H1 (cell line): Measurements from ENCODE around the gene HIGD2A. TPM values are rescaled to one million over a fixed set of nuclear protein-coding genes. Genes with fewer than 3 reads are reported as not detected.

Source experiments
- CTCF ChIA-PET: fragments of 300-600 bp; sonication (Branson Sonifier 250); formaldehyde crosslinking; loops from one replicate; lab custom pipeline; 2021; ENCODE audit not compliant: partially characterized antibody; lab: Charles Lee
- POLR2A ChIA-PET: fragments of 300-600 bp; sonication (Branson Sonifier 250); formaldehyde crosslinking; loops from one replicate; lab custom pipeline; 2021; ENCODE audit warnings: inconsistent platforms; ENCODE audit not compliant: partially characterized antibody; lab: Charles Lee
- DNase-seq, 2 experiments: peaks; one replicate each; pipeline versions ENCODE4 v3.0.0 to v3.0.0-alpha.2; 2010 to 2022; ENCODE audit warnings: low spot score in 2 of 2, low read depth in 1 of 2, mixed read lengths in 1 of 2
- FAIRE-seq: peaks from 2 replicates; lab custom pipeline; 2011; peaks lifted over from hg19 to GRCh38; lab: Jason Lieb, UNC
- H2AFZ ChIP-seq: 2 replicates; pipeline ENCODE4 v1.8.1; 2012; ENCODE audit warnings: low read length, inconsistent platforms
- H2AK5ac ChIP-seq: 2 replicates; pipeline ENCODE4 v1.6.1; 2013; ENCODE audit warnings: low read depth, low read length
- H2BK120ac ChIP-seq: replicated peaks from 2 replicates; pipeline ENCODE3; 2013; ENCODE audit warnings: low read depth, low read length, inconsistent platforms
- H2BK12ac ChIP-seq: 2 replicates; pipeline ENCODE4 v1.6.1; 2013; ENCODE audit warnings: low read depth, low read length
- H2BK15ac ChIP-seq: 2 replicates; pipeline ENCODE4 v1.6.1; 2013; ENCODE audit warnings: low read length
- H2BK20ac ChIP-seq: 2 replicates; pipeline ENCODE4 v1.6.1; 2013; ENCODE audit warnings: low read length
- H2BK5ac ChIP-seq: 2 replicates; pipeline ENCODE4 v1.6.1; 2013; ENCODE audit warnings: low read depth, low read length
- H3K14ac ChIP-seq: 2 replicates; pipeline ENCODE4 v1.6.1; 2013; ENCODE audit warnings: inconsistent platforms; ENCODE audit not compliant: insufficient read length
- H3K18ac ChIP-seq: 2 replicates; pipeline ENCODE4 v1.6.1; 2013; ENCODE audit warnings: low read length; ENCODE audit errors: extremely low read depth
- H3K23ac ChIP-seq: 2 replicates; pipeline ENCODE4 v1.6.1; 2013; ENCODE audit warnings: inconsistent platforms; ENCODE audit not compliant: insufficient read length
- H3K23me2 ChIP-seq: 2 replicates; pipeline ENCODE4 v1.6.1; 2013; ENCODE audit warnings: low read depth, low read length
- H3K27ac ChIP-seq: 2 replicates; pipeline ENCODE4 v1.6.1; 2011; ENCODE audit warnings: low read depth, low read length, inconsistent platforms
- H3K27me3 ChIP-seq, 4 experiments: replicated peaks in 1 of 4; 1 replicate in 1 of 4; 2 replicates in 3 of 4; pipeline versions ENCODE4 v1.6.1 to v1.8.1; 2011 to 2013; ENCODE audit warnings: low read length in 3 of 4, mild to moderate bottlenecking in 3 of 4, inconsistent platforms in 2 of 4, mixed read lengths in 2 of 4, moderate library complexity in 1 of 4; ENCODE audit not compliant: control insufficient read depth in 3 of 4, insufficient read depth in 3 of 4; ENCODE audit errors: extremely low read depth in 1 of 4
- H3K36me3 ChIP-seq, 4 experiments: 2 replicates each; pipeline versions ENCODE4 v1.6.1 to v1.8.1; 2011 to 2013; ENCODE audit warnings: mild to moderate bottlenecking in 4 of 4, low read length in 3 of 4, moderate library complexity in 2 of 4, control low read depth in 1 of 4, inconsistent platforms in 1 of 4; ENCODE audit not compliant: insufficient read depth in 4 of 4, control insufficient read depth in 2 of 4
- H3K4ac ChIP-seq: replicated peaks from 2 replicates; pipeline ENCODE3; 2013; ENCODE audit warnings: low read length, low read depth, mixed read lengths, inconsistent platforms; ENCODE audit not compliant: insufficient read length
- H3K4me1 ChIP-seq, 4 experiments: replicated peaks in 1 of 4; 1 replicate in 1 of 4; 2 replicates in 3 of 4; pipeline versions ENCODE4 v1.6.1 to v1.8.1; 2011 to 2013; ENCODE audit warnings: low read length in 3 of 4, inconsistent platforms in 2 of 4, mixed read lengths in 1 of 4; ENCODE audit not compliant: insufficient read depth in 4 of 4, control insufficient read depth in 3 of 4
- H3K4me2 ChIP-seq, 2 experiments: 2 replicates each; pipeline versions ENCODE4 v1.6.1 to v1.8.1; 2011 to 2013; ENCODE audit warnings: low read depth in 2 of 2, low read length in 2 of 2, control low read depth in 1 of 2, inconsistent platforms in 1 of 2, mild to moderate bottlenecking in 1 of 2; ENCODE audit not compliant: insufficient read depth in 1 of 2
- H3K4me3 ChIP-seq, 4 experiments: fragments of 200-600, 300-600 bp in 1 of 4; sonication (generic), shearing (Covaris generic), sonication (Bioruptor Twin) in 1 of 4; 2 replicates each; pipeline versions ENCODE4 v1.5.1 to v1.8.1; 2011 to 2016; ENCODE audit warnings: low read length in 4 of 4, low read depth in 3 of 4, control low read depth in 2 of 4, inconsistent platforms in 2 of 4, mild to moderate bottlenecking in 2 of 4, mixed read lengths in 1 of 4, moderate library complexity in 1 of 4; ENCODE audit not compliant: insufficient read depth in 2 of 4; ENCODE audit errors: extremely low read depth in 1 of 4
- H3K56ac ChIP-seq: replicated peaks from 2 replicates; pipeline ENCODE3; 2013; ENCODE audit warnings: low read depth, mild to moderate bottlenecking, mixed read lengths, low read length, inconsistent platforms; ENCODE audit not compliant: insufficient read length
- H3K79me1 ChIP-seq: 2 replicates; pipeline ENCODE4 v1.6.1; 2013; ENCODE audit warnings: low read depth, low read length, control low read depth
- H3K79me2 ChIP-seq, 2 experiments: 2 replicates each; pipeline versions ENCODE4 v1.6.1 to v1.8.1; 2012 to 2013; ENCODE audit warnings: low read length in 2 of 2, mild to moderate bottlenecking in 2 of 2, inconsistent platforms in 1 of 2; ENCODE audit not compliant: insufficient read depth in 2 of 2, control insufficient read depth in 1 of 2
- H3K9ac ChIP-seq, 4 experiments: replicated peaks in 1 of 4; 1 replicate in 1 of 4; 2 replicates in 3 of 4; pipeline versions ENCODE4 v1.6.1 to v1.8.1; 2011 to 2013; ENCODE audit warnings: low read depth in 3 of 4, low read length in 3 of 4, control low read depth in 2 of 4, mild to moderate bottlenecking in 2 of 4, moderate library complexity in 2 of 4, inconsistent platforms in 1 of 4; ENCODE audit errors: extremely low read depth in 1 of 4
- H3K9me3 ChIP-seq, 2 experiments: 2 replicates each; pipeline versions ENCODE4 v1.6.1 to v1.8.1; 2012 to 2013; ENCODE audit warnings: mild to moderate bottlenecking in 2 of 2, moderate library complexity in 2 of 2, control low read depth in 1 of 2, inconsistent platforms in 1 of 2, low read depth in 1 of 2, low read length in 1 of 2, mixed read lengths in 1 of 2; ENCODE audit not compliant: insufficient read depth in 2 of 2
- H4K20me1 ChIP-seq, 2 experiments: replicated peaks in 1 of 2; 2 replicates each; pipeline versions ENCODE3 to v1.8.1; 2011 to 2013; ENCODE audit warnings: inconsistent platforms in 2 of 2, low read length in 2 of 2, mild to moderate bottlenecking in 1 of 2; ENCODE audit not compliant: insufficient read depth in 2 of 2, control insufficient read depth in 1 of 2
- H4K5ac ChIP-seq: 2 replicates; pipeline ENCODE4 v1.6.1; 2013; ENCODE audit warnings: low read length, low read depth, mixed read lengths, inconsistent platforms; ENCODE audit not compliant: insufficient read length
- H4K8ac ChIP-seq: 2 replicates; pipeline ENCODE4 v1.8.0; 2013; ENCODE audit warnings: mild to moderate bottlenecking, moderate library complexity, low read length, inconsistent platforms; ENCODE audit not compliant: insufficient read depth; ENCODE audit errors: extremely low read depth
- H4K91ac ChIP-seq: replicated peaks from 2 replicates; pipeline ENCODE3; 2013; ENCODE audit warnings: low read length, mixed read lengths, inconsistent platforms; ENCODE audit not compliant: insufficient read length
- CREB1 ChIP-seq: IDR thresholded peaks from 2 replicates; pipeline ENCODE4 v1.6.1; 2012; ENCODE audit warnings: inconsistent platforms
- CTCF ChIP-seq, 3 experiments: IDR thresholded peaks; 1 replicate in 2 of 3; 2 replicates in 1 of 3; pipeline versions ENCODE4 v1.5.1 to v1.6.1; 2011; ENCODE audit warnings: low read length in 3 of 3, mild to moderate bottlenecking in 3 of 3, inconsistent platforms in 2 of 3, low read depth in 1 of 3, moderate library complexity in 1 of 3; ENCODE audit not compliant: insufficient read depth in 1 of 3; ENCODE audit errors: control extremely low read depth in 1 of 3
- EZH2 ChIP-seq: fragments of 200-600 bp; sonication (generic); IDR thresholded peaks from 2 replicates; pipeline ENCODE4 v1.7.1; 2012; ENCODE audit warnings: low read depth, mild to moderate bottlenecking, moderate library complexity, low read length, inconsistent platforms; ENCODE audit not compliant: severe bottlenecking
- HDAC2 ChIP-seq, 2 experiments: fragments of 300-600 bp in 1 of 2; sonication (generic) in 1 of 2; IDR thresholded peaks; 2 replicates each; pipeline ENCODE4 v1.6.1; 2011 to 2012; ENCODE audit warnings: low read depth in 2 of 2, low read length in 2 of 2, mild to moderate bottlenecking in 2 of 2, moderate library complexity in 2 of 2, borderline replicate concordance in 1 of 2, inconsistent platforms in 1 of 2
- KDM1A ChIP-seq: fragments of 200-600, 300-600 bp; sonication (generic); IDR thresholded peaks from 2 replicates; pipeline ENCODE4 v1.7.1; 2016; ENCODE audit warnings: mild to moderate bottlenecking, low read length, borderline replicate concordance
- KDM5A ChIP-seq: fragments of 200-600 bp; IDR thresholded peaks from 2 replicates; pipeline ENCODE4 v1.7.1; 2012; ENCODE audit warnings: mild to moderate bottlenecking, low read length, inconsistent platforms, mixed read lengths
- POU5F1 ChIP-seq: IDR thresholded peaks from 2 replicates; pipeline ENCODE4 v1.6.1; 2011; ENCODE audit warnings: low read depth, mild to moderate bottlenecking, low read length, moderate library complexity
- SAP30 ChIP-seq: fragments of 300-600 bp; sonication (generic); IDR thresholded peaks from 2 replicates; pipeline ENCODE4 v1.7.1; 2012; ENCODE audit warnings: low read length, moderate library complexity, mild to moderate bottlenecking, inconsistent platforms; ENCODE audit not compliant: insufficient read depth, insufficient replicate concordance
- TCF12 ChIP-seq: IDR thresholded peaks from 2 replicates; pipeline ENCODE4 v1.6.1; 2011; ENCODE audit warnings: low read depth, mild to moderate bottlenecking, low read length
- WGBS, 2 experiments: shearing (Covaris generic) in 1 of 2; methylation state at CpG; one replicate each; pipeline versions ENCODE4 v1.1.6 to v1.1.7; 2013 to 2015; ENCODE audit warnings: low lambda C conversion rate in 2 of 2, mixed read lengths in 2 of 2, inconsistent platforms in 1 of 2, low coverage in 1 of 2, missing lambda C conversion rate in 1 of 2; ENCODE audit not compliant: insufficient replicate concordance in 2 of 2, insufficient coverage in 1 of 2, insufficient read length in 1 of 2; ENCODE audit errors: extremely low coverage in 1 of 2, missing lambda C conversion rate in 1 of 2; 5-methylcytosine and 5-hydroxymethylcytosine counted together
- polyA plus RNA-seq, 7 experiments: library from polyadenylated mRNA; depleted of rRNA in 3 of 7; stranded (reverse) in 5 of 7; unstranded in 2 of 7; fragments of >200 nt in 5 of 7; fragments of 200-250 nt in 2 of 7; gene quantifications; 1 replicate in 5 of 7; 2 replicates in 1 of 7; 4 replicates in 1 of 7; pipeline versions ENCODE4 v1.2.1 to v1.2.3, GENCODE V29; 2011 to 2013; ENCODE audit warnings: missing spikeins in 2 of 7, mixed read lengths in 2 of 7
- total RNA-seq: library from RNA; stranded (reverse); fragmentation: NEBNext Ultra II Directional; extraction: Animal tissue kit (Norgen Biotek cat#: 25700); gene quantifications from 2 replicates; pipeline ENCODE4 v1.2.1, GENCODE V29; 2021

HIGD2A gene
- total and polyA plus RNA-seq, 2 of the 8 experiments (the other 6 are each of a cell fraction or from before 2014, with no cell fraction given) = 95.5 to 264 TPM

- no peak for FAIRE-seq
- no peak overlapping the region for H2BK12ac ChIP-seq
- no peak overlapping the region for H4K8ac ChIP-seq
- no peak overlapping the region for H4K91ac ChIP-seq
- H3K4me2 ChIP-seq = no peak overlapping the region
- H3K79me2 ChIP-seq = peaks cover 0 to 29% of the 10 kb centered on the region in 2 experiments
- H3K36me3 ChIP-seq = peaks cover 26 to 52% (median 35%) of the 10 kb centered on the region in 4 experiments
- no peak overlapping the region for H3K4me3 ChIP-seq
- H3K9me3 ChIP-seq = no peaks in the 10 kb centered on the region
- H2BK5ac ChIP-seq = no peak overlapping the region
- H2BK120ac ChIP-seq = no peak overlapping the region
- no peak overlapping the region for H2AFZ ChIP-seq
- H3K79me1 ChIP-seq = peaks cover 7% of the 10 kb centered on the region; the same call in 1 of the 2 replicates
- no peak overlapping the region for H2BK15ac ChIP-seq
- H3K23me2 ChIP-seq = peaks cover 7% of the 10 kb centered on the region; the same call in 1 of the 2 replicates
- H3K14ac ChIP-seq = no peak overlapping the region
- H3K56ac ChIP-seq = no peak overlapping the region
- H4K5ac ChIP-seq = no peak overlapping the region
- no peak overlapping the region for H3K18ac ChIP-seq
- no peaks in the 10 kb centered on the region for H3K27me3 ChIP-seq
- no peak overlapping the region for H3K9ac ChIP-seq
- no peak for DNase-seq
- H3K27ac ChIP-seq = no peak overlapping the region
- ChIA-PET CTCF (interaction anchor here (0.8 to 1.7 kb wide), 2 partner anchors 21 to 28 kb away, joined by 3 to 4 read pairs; no protein-coding TSS in a partner anchor), POLR2A (interaction anchor here (0.6 to 9.4 kb wide), 5 partner anchors 11 to 174 kb away, joined by 3 to 93 read pairs (median 3); no protein-coding TSS in a partner anchor)
- peaks cover 0 to 5% (median 1%) of the 10 kb centered on the region in 4 experiments; a peak in 2 of 7 replicates for H3K4me1 ChIP-seq
- peaks cover 6 to 8% of the 10 kb centered on the region in 2 experiments for H4K20me1 ChIP-seq
- H3K4ac ChIP-seq = no peak overlapping the region
- no peak overlapping the region for H2AK5ac ChIP-seq
- no peak overlapping the region for H3K23ac ChIP-seq
- H2BK20ac ChIP-seq = no peak overlapping the region
- WGBS, 2 experiments = 92% methylated on average over 15 of the region's 15 CpGs; no CpG with 5 or more reads in 1 of the 2 experiments
- TF ChIP-seq TCF12 (no peak), EZH2 (no peak), SAP30 (no peak), KDM5A (no peak), POU5F1 (no peak), CTCF (IDR thresholded peaks at IDR 0.05; ENCODE audit: control extremely low read depth in 1 of 3, insufficient read depth in 1 of 3, low read depth in 1 of 3, low read length in 3 of 3) (no peak), KDM1A (no peak), HDAC2 (IDR thresholded peaks at IDR 0.05; ENCODE audit: borderline replicate concordance in 1 of 2, low read depth in 2 of 2, low read length in 2 of 2) (no peak), CREB1 (no peak)
Observed at GRCh38 chr5:176383248-176383905, 5.2 kb upstream of the HIGD2A start.
